T-helper 1 cell treated with Interleukin-12 subunit alpha and Interleukin-12 subunit beta and Interleukin-4 antibody, amounts not matched to agents 30 μg/mL and 1 μg/mL, for 36 hours (primary cell): Measurements from ENCODE around the gene EXOC4.

Source experiments
- H3K27ac Mint-ChIP-seq: one replicate; pipeline ENCODE4 v1.8.0; 2021; ENCODE audit warnings: mild to moderate bottlenecking, mixed read lengths
- H3K27me3 Mint-ChIP-seq: one replicate; pipeline ENCODE4 v1.8.0; 2021; ENCODE audit warnings: low read depth, mixed read lengths
- H3K36me3 Mint-ChIP-seq: one replicate; pipeline ENCODE4 v1.8.0; 2021; ENCODE audit warnings: low read depth, mixed read lengths
- H3K4me1 Mint-ChIP-seq: one replicate; pipeline ENCODE4 v1.8.0; 2021; ENCODE audit warnings: low read depth, mixed read lengths
- H3K4me3 Mint-ChIP-seq: one replicate; pipeline ENCODE4 v1.8.0; 2021; ENCODE audit warnings: mild to moderate bottlenecking, moderate library complexity, mixed read lengths
- H3K9me3 Mint-ChIP-seq: one replicate; pipeline ENCODE4 v1.8.0; 2021; ENCODE audit warnings: mixed read lengths

The EXOC4 gene

DNA sequence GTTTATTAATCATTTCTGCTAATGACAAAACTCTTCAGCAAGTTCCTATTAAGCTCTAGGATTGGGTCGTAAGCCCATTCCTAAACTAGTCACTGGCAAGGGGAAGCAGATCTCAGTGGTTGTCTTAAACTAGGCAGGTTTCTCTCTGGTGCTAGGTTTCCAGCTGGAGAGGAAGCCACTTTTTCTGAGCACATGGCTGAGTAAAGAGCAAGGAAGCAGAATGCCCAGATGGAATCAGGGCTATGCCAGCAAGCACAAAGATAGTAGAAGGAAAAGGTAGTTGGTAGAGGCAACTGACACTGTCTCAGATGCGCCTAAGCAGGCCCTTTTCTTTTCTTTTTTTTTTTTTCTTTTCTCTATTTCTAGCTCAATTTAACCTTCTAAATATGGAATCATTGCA, 224.9 kb downstream of the EXOC4 start:
- peaks cover 6% of the 10 kb centered on the region for H3K4me1 Mint-ChIP-seq

DNA sequence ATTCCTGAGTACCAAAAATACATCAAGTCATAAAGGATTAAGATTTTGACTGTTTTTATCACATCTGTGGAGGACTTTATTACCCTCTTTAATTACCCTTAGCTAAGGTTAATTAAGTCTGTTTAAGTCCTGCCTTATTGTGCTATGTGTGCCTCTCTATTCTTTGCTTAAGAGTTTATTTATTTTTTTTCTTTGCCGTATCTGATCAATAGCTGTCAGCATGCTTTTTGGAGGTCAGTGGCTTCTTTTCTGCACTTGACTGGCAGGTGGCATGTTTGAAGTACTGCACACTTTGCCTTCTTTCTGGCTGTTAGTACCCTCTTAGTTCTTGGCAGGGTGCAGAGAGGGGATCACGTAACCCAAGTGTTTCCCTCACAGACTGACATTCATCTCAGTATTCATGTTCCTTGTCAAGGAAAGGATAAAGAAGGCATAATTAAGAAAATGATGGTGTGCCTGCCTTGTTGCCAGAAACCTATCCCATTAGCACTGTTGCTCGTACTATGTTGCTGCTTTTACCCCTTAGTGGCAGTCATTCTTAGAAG, 225.8 kb downstream of the EXOC4 start:
- H3K27me3 Mint-ChIP-seq = no peaks in the 10 kb centered on the region
- peaks cover 12% of the 10 kb centered on the region for H3K4me1 Mint-ChIP-seq
- no peak overlapping the region for H3K27ac Mint-ChIP-seq
- peaks cover 2% of the 10 kb centered on the region for H3K36me3 Mint-ChIP-seq
- no peak overlapping the region for H3K4me3 Mint-ChIP-seq
- H3K9me3 Mint-ChIP-seq = no peaks in the 10 kb centered on the region

More for the DNA sequence above, 224.9 kb downstream of the EXOC4 start:
- H3K4me3 Mint-ChIP-seq = no peak overlapping the region
- peaks cover 2% of the 10 kb centered on the region for H3K36me3 Mint-ChIP-seq
- no peaks in the 10 kb centered on the region for H3K9me3 Mint-ChIP-seq
- H3K27ac Mint-ChIP-seq = no peak overlapping the region
- no peaks in the 10 kb centered on the region for H3K27me3 Mint-ChIP-seq

DNA sequence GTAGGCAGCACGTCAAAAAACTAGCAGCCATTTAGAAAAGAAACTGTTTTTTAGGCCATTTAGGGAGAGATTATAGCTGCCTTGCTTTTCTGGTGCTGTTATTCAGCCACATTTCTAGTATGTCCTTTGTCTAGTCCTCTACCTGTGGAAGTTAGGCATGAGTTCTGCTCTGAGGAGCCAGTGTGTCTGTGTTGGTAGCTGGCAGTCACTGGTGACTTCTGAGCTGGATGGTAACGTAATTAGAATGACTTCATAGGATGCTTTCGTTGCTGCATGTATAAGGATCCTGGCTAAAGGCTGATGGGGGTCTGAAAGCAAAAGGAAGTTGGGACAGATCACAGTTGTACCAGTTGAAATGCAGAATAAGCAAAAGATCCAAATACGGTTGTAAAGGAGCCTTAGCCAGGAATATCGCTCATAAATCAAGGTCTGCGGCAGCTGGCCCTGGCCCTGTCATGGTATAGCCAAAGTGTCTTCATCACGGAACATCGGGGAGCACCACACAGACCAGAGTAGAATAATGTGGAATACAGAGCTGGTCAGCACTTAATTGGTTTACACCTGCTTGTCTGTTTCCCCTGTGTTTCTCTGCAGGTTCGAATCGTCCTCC, 226.7 kb downstream of the EXOC4 start:
- Mint-ChIP-seq H3K36me3 (peaks cover 4% of the 10 kb centered on the region), H3K4me3 (no peak overlapping the region), H3K27ac (no peak overlapping the region), H3K9me3 (no peaks in the 10 kb centered on the region), H3K27me3 (no peaks in the 10 kb centered on the region), H3K4me1 (peaks cover 20% of the 10 kb centered on the region)

DNA sequence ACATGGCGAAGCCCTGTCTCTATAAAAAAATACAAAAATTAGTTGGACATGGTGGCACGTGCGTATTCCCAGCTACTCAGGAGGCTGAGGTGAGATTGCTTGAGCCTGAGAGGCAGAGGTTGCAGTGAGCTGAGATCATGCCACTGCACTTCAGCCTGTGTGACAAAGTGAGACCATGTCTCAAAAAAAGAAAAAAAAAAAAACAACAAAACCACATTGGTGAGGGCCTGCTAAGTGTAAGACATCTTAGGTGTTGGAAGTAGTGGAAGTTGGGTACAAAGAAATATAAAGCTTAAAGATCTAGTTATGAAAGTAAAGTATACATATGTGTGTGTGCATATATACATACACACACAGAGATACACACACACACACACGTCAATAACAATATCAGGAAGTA, 228.0 kb downstream of the EXOC4 start:
- H3K27ac Mint-ChIP-seq = no peak overlapping the region
- H3K27me3 Mint-ChIP-seq = no peaks in the 10 kb centered on the region
- no peaks in the 10 kb centered on the region for H3K9me3 Mint-ChIP-seq
- no peak overlapping the region for H3K4me3 Mint-ChIP-seq
- peaks cover 22% of the 10 kb centered on the region for H3K4me1 Mint-ChIP-seq
- peaks cover 5% of the 10 kb centered on the region for H3K36me3 Mint-ChIP-seq

DNA sequence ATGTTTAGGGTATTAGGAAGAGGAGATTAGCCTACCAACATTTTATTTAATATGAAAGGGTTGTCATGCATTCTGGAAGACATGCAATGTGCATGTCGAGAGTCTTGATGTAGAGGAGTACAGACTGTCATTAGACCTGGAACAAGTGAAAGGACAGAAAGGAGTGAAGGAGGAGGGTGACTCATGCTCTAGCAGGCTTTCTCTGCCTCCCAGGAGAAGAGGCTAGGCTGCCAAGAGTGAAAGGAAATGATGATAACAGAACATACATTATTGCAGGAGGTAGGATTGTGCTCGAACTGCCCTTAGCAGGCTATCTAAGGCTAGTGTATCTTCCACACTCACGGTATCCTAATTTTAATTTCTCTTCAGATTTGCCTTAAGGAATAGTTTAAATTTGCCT, 228.8 kb downstream of the EXOC4 start:
- no peaks in the 10 kb centered on the region for H3K27me3 Mint-ChIP-seq
- no peak overlapping the region for H3K27ac Mint-ChIP-seq
- H3K9me3 Mint-ChIP-seq = no peaks in the 10 kb centered on the region
- H3K4me3 Mint-ChIP-seq = no peak overlapping the region
- peaks cover 5% of the 10 kb centered on the region for H3K36me3 Mint-ChIP-seq
- H3K4me1 Mint-ChIP-seq = peaks cover 22% of the 10 kb centered on the region

DNA sequence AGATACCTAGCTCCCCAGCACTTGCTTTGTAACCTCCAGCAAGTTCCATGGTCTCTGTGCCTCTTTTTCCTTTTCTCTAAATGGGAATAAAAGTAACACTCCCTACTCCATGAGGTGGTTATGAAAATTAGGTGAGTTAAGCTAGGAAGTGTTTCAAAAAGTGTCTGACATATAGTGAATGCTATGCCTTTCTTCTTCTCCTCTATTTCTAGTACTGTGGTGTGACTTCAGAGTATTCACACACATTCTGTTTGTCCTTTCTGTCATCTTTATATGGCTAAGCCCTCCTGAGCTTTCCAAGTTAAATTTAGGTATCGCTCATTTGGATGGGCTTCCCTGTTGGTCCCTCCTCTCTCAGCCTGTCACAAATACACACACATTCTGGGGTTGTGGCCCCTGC, 229.7 kb downstream of the EXOC4 start:
- Mint-ChIP-seq H3K36me3 (peaks cover 5% of the 10 kb centered on the region), H3K9me3 (no peaks in the 10 kb centered on the region), H3K4me1 (peaks cover 22% of the 10 kb centered on the region), H3K27me3 (no peaks in the 10 kb centered on the region), H3K4me3 (no peak overlapping the region), H3K27ac (no peak overlapping the region)

DNA sequence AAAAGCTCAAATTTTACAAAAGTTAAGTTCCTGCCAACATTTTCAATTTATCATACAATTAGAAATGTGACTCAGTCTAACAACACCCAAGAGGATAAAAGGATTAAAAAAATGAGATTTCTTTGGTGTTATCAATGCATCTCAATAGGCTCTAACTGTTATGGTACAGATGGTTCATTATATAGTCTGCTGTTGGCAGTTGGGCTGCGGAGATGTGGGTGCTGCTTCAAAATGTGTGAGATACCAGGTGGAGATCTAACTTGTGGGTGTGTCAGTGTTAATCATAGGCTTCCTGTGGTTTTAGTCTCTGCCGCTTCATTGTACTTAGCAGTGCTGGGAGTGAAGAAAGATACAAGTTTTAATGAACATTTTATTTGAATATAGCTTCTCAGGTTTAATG, 231.2 kb downstream of the EXOC4 start:
- no peaks in the 10 kb centered on the region for H3K27me3 Mint-ChIP-seq
- H3K9me3 Mint-ChIP-seq = no peaks in the 10 kb centered on the region
- H3K4me3 Mint-ChIP-seq = peak overlapping the region; percentile 36
- peaks cover 5% of the 10 kb centered on the region for H3K36me3 Mint-ChIP-seq
- H3K27ac Mint-ChIP-seq = peak overlapping the region; percentile 19
- peaks cover 22% of the 10 kb centered on the region for H3K4me1 Mint-ChIP-seq

DNA sequence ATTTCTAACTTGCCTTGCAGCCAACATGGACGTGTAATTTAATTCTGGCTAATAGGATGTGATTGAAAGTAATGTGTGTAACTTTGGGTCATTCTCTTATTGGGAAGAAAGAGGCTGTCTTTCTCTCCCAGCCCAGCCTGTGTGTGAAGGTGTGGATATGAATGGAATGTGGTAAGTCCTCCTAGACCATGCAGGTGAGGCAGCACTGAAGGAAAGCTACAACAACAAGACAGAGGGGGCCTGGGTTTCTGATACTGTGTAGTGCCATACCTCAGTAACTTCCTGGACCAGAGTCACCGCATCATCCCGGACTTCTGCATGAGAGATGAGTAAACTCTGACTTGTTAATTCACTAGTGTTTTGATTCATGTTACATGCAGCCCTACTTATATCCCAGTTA, 237.0 kb downstream of the EXOC4 start:
- Mint-ChIP-seq H3K9me3 (peaks cover 3% of the 10 kb centered on the region), H3K36me3 (peaks cover 3% of the 10 kb centered on the region), H3K27me3 (no peaks in the 10 kb centered on the region), H3K4me1 (peaks cover 19% of the 10 kb centered on the region), H3K4me3 (no peak overlapping the region), H3K27ac (no peak overlapping the region)

DNA sequence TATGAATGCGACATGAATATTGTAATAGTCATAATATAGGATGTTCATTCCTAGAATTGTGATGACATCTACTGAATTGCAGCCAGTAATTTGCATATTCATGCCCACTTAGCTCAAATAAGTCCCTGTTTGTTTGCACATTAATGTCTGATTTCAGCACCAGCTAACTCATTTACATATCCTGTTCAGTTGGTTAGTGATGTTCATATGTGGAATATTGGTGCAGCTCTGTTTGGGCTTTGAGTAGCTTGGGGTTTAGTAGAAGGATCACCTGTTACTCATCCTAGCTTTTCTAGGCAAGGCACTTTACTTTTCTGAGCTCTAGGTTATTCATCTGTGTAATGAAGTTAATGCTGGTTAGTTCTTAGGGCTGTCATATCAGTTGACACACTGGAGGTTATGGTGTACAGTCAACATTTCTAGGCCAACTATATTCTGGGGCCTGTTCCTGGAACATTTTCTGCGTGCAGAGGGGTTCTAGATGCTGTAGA, 238.4 kb downstream of the EXOC4 start:
- Mint-ChIP-seq H3K27ac (peak overlapping the region; percentile 1), H3K4me3 (no peak overlapping the region), H3K4me1 (peaks cover 16% of the 10 kb centered on the region), H3K36me3 (peaks cover 5% of the 10 kb centered on the region), H3K27me3 (no peaks in the 10 kb centered on the region), H3K9me3 (peaks cover 6% of the 10 kb centered on the region)

DNA sequence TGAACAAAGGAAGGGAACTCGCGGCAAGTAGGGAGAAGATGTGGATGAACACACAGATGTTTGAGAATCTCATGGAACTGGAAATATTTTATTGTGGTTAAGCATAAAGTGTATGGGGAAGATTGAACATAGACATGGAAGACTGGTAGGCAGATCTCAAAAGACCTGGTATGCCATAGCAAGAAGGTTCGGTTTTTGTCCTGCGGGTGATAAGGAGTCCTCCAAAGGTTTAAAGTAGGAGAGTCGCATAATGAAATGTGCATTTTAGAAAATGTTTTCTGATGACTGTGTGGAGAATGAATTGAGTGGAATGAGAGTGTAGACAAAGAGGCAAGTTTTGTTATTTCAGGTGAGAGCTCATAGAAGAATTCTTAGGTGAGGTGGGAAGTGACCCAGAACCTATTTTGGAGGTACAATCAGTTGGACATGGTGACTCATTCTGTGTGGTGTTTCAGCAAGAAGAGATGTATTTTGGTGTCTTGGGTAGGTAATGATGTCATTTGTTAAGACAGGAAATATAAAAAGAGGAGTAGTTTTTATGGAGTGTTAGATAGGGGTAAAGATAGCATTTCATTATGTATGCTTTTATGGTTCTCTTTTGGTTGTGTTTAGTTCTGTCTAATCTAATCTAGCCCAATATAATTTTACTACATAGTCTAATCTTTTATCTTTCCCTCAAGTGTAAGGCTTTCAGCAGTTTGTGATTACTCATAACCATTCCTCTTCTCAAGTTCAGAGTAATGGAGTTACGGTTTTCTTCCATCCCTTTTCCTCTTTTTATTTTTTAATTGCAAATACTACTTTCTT, 239.2 kb downstream of the EXOC4 start:
- Mint-ChIP-seq H3K9me3 (peaks cover 8% of the 10 kb centered on the region), H3K36me3 (peaks cover 5% of the 10 kb centered on the region), H3K4me3 (no peak overlapping the region), H3K4me1 (peaks cover 16% of the 10 kb centered on the region), H3K27ac (peak overlapping the region; percentile 1), H3K27me3 (no peaks in the 10 kb centered on the region)

DNA sequence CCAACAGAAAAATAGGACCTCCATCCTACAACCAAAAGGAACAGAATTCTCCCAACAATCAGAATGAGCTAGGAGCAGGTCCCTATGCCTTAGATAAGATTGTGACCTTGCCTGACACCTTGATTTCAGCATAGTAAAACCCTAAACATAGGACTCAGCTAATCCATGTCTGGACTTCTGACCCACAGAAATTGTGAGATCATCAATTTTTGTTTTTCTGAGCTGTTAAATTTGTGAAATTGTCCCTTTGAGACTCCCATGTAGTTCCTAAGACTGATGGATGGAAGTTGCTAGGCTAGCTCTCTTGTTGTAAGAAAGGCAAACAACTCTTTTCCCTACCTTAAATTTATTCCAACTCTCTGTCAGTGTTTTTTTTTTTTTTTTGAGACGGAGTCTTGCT, 244.2 kb downstream of the EXOC4 start:
- Mint-ChIP-seq H3K9me3 (peaks cover 9% of the 10 kb centered on the region), H3K36me3 (peaks cover 6% of the 10 kb centered on the region), H3K27me3 (no peaks in the 10 kb centered on the region), H3K4me1 (peaks cover 2% of the 10 kb centered on the region), H3K27ac (no peak overlapping the region), H3K4me3 (no peak overlapping the region)

DNA sequence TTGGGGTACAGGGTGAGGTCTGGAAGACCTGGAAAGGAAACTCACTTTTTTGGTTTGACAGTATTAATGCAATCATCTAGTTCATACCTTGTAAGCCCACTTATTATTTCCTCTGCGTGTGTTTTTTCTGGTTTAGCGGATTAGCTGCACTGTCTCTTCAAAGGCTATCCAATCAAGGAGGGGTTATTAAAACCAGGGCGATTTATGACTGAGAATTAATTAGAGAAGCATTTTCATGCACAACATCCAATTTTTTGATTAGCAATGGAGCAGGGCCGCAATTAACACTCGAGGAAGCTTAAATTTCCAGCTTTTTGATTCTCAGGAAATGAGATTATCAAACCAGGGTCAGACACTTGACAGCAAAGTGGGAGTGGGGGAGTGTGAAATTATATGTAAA, 248.9 kb downstream of the EXOC4 start:
- Mint-ChIP-seq H3K4me3 (no peak overlapping the region), H3K27ac (no peak overlapping the region), H3K27me3 (no peaks in the 10 kb centered on the region), H3K9me3 (peaks cover 3% of the 10 kb centered on the region), H3K36me3 (peaks cover 2% of the 10 kb centered on the region), H3K4me1 (no peaks in the 10 kb centered on the region)

DNA sequence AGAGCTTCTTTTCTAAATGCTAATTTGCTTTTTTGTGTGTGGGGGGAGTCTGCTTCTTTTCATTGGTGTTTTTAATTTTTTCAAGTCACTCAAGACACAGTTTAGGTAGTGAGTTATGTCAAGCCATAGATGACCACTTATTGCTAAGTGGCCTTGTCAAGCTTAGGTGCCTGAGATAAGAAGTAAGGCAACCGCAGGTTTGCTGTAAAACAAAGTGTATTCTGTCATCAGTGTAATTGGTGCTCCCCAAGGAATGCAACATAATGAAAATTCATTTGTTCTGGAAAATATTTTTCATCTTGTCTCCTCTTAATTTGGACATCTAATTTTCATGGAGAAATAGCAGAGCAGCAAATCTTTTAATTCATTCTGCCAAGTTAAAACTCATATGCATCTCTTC, 249.6 kb downstream of the EXOC4 start:
- Mint-ChIP-seq H3K36me3 (peaks cover 2% of the 10 kb centered on the region), H3K27ac (no peak overlapping the region), H3K9me3 (no peaks in the 10 kb centered on the region), H3K27me3 (no peaks in the 10 kb centered on the region), H3K4me1 (no peaks in the 10 kb centered on the region), H3K4me3 (no peak overlapping the region)

DNA sequence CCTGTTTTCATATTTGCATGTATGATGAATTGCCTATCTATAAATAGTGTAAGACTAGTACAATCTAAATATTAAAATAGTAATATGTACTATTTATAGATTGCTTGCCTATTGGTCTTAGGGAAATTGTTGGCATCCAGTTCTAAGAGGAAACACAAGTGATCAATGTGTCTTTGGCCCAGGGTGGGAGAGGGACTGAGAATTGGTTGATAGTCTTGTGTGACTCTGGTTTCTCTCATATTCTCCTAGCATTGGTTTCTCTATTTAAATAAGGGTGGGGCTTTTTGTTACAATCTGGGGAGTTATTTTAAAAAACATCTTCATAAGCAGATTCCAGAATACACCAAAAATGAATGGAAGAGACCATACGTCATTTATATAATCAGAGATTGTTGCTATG, 250.1 kb downstream of the EXOC4 start:
- Mint-ChIP-seq H3K4me1 (no peaks in the 10 kb centered on the region), H3K4me3 (no peak overlapping the region), H3K36me3 (peaks cover 2% of the 10 kb centered on the region), H3K27me3 (no peaks in the 10 kb centered on the region), H3K9me3 (no peaks in the 10 kb centered on the region), H3K27ac (no peak overlapping the region)

DNA sequence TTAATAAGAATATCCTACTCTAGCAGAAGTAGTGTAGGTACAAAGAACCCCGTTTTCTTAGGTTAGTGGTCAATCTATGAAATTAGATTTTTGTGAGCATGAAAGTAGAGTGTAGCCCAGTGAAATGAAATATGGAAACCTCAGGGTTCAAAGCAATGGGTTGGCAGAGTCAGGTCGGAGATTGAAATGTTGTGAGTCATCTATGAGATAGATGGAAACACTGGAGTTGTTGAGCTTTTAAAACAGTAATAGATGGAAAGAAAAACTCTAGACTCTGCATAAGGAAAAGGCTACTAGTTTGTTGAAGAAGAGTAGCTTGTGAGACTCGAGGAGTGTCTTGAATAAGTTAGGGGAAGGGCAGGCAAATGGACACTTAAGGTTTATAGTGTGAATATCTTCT, 251.9 kb downstream of the EXOC4 start:
- H3K27me3 Mint-ChIP-seq = no peaks in the 10 kb centered on the region
- H3K4me3 Mint-ChIP-seq = no peak overlapping the region
- no peak overlapping the region for H3K27ac Mint-ChIP-seq
- H3K4me1 Mint-ChIP-seq = no peaks in the 10 kb centered on the region
- H3K9me3 Mint-ChIP-seq = no peaks in the 10 kb centered on the region
- H3K36me3 Mint-ChIP-seq = no peaks in the 10 kb centered on the region
